GM10847 (cell line): ENCODE data around the gene GFOD1.

Experiments used
- POLR2A ChIP-seq: IDR thresholded peaks from 2 replicates; pipeline ENCODE4 v1.6.1; 2011; ENCODE audit not compliant: insufficient read length; ENCODE audit errors: extremely low read depth

GFOD1 gene, protein sequence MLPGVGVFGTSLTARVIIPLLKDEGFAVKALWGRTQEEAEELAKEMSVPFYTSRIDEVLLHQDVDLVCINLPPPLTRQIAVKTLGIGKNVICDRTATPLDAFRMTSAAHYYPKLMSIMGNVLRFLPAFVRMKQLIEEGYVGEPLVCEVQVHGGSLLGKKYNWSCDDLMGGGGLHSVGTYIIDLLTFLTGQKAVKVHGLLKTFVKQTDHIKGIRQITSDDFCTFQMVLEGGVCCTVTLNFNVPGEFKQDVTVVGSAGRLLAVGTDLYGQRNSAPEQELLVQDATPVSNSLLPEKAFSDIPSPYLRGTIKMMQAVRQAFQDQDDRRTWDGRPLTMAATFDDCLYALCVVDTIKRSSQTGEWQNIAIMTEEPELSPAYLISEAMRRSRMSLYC

DNA sequence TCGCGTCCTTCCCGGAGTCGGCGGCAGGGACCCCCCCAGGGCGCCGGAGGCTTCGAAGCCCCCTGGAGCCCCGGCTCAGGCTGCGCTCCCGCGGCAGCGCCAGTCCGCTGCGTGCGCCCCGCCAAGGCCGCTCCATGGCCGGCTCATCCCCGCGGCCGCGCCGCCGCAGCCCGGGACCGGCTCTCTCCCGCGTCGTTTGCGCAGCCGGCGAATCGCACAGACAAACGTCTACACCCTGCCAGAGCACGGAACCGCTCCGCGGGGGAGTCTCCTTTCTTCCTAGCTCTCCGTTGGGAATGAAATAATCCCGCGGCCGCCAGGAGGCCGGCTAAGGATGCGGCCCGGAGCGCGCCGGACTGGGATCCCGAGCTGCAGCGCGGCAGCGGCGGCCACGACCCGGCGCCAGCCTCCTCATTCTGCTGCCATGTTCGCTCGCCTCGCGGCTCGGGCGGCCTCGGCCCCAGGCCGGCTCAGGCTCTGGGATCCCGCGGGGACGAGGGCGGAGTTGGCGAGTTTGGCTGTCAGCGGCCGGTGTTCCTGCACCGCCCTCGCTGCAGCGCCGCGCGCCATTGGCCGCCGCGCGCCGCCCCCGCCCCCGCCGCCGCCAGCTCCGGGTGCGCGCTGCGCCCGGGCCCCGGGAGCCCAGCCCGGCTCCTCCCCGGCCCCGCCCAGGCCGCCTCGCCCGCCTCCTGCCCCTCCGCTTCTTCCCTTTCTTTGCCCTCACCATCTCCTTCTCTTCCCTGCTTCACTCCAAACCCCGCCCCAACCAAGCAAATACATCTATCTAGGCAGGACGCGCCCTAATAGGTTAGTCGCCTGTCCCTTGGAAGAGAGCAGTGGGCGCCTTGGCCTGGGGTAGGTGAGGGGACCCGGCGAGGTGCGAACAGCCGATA, at the start of gene GFOD1:
Gene GFOD1, minus strand, starts transcription at position 479 of the 893 bp plus-strand sequence. CDS start 710 bp downstream, outside the sequence.
- peak; percentile 68 for TF ChIP-seq POLR2A

DNA sequence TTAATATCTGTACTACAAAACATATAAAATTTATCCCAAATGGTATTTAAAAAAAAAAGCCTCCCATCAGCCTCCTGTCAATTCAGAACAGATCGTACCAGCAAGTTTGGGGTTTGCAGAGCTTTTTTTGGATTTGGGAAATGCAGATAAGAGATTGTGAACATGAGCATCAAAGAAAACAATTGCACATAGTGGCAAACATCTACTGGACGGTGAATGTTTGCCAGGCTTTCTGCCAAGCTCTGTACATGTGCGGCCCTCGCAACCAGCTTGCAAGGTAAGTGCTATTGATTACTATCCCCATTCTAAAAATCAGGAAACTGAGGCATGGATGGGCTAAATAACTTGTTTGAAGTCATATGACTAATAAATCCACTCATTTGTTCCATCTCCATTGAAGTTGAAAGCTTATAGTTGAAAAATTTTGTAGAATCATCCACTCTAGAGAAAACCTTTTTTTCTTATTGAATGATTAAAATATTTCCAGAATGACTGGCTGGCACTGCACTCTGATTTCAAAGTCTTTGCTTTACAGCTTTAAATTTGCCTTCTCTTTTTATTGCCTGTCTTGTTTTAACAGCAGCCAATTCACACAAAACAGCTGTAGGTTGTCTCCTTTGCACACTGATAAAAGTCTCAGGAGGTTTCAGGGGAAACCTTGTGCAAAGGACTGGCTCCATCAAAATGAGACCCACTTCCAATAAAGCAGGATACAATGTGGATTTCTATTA, 49.6 kb upstream of the GFOD1 start:
- TF ChIP-seq POLR2A = no peak

DNA sequence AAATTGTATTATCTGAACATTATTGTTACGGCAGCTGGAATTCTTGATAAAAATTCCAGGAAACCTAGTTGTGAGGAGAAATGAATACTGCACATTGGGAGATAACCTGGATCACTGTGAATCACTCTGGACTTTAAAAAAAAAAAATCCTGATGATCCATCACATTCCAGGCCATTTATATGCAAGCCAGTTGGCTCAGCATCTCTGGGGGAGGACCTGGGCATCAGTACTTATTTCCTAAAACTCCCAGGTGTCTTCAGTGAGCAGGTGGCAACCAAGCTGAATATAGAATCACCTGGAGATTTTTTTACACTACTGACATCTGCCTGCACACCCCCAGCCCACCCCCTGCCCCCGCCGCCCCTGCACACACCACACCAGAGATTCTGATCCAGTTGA, 47.9 kb upstream of the GFOD1 start:
- TF ChIP-seq POLR2A = no peak

DNA sequence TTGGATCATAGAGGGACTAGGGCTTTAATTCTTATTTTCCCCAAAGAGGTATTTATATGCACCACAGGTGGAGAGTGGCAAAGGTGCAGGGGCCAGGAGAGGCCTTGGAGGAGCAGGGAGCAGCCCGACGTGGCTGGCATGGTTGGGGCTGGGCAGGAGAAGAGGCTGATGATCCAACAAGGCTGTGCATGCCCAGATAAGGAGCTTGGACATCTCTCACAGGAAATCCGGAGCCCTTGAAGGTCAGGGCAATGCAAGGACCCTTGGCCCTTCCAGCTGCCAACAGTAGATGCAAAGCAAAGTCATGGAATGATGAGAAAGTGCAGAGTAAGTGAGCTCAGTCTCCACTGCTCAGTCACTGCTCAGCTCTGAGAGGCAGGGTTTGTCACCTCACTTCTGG, 47.1 kb upstream of the GFOD1 start:
- no peak for TF ChIP-seq POLR2A

DNA sequence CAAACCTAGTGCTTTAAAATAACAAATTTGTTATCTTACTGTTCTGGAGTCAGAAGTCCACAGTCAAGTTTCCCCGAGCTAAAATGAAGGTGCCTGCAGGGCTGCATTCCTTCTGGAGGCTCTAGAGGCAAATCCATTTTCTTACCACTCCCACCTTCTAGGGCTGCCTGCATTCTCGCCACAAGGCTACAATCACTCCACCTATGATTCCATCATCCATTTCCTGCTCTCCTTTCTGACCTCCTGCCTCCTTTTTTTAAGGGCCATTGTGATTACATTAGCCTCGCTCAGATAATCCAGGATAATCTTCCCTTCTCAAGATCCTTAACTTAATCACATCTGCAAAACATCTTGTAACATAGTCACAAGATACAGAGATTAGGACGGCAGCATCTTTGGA, 44.6 kb upstream of the GFOD1 start:
- TF ChIP-seq POLR2A = no peak

DNA sequence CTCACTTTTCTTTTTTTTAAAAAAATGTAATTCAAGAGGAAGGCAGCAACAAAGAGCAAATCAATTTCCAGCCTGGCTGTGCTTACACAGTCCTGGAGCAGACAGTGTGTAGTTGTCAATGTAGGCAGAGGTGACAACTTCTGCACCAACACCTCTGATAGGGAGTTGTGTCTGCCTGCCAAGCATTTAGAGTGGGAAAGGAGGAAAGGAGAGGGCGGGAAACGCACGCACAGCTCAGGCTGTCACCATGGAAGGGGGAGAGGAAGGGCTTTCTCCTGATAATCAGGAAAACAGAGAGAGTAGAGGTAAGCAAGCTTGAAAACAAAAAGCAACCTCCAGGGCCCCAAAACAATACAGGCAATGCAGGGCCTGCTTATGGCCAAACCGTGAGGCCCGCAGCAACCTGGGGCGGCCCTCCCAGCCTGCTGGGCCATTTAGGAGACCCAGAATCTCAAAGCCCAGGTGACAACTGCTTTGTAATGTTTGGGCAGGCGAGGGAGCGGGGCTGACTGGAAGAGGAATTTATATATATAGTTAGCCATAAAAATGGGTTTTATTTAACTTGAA, 41.5 kb upstream of the GFOD1 start:
- TF ChIP-seq POLR2A = no peak

DNA sequence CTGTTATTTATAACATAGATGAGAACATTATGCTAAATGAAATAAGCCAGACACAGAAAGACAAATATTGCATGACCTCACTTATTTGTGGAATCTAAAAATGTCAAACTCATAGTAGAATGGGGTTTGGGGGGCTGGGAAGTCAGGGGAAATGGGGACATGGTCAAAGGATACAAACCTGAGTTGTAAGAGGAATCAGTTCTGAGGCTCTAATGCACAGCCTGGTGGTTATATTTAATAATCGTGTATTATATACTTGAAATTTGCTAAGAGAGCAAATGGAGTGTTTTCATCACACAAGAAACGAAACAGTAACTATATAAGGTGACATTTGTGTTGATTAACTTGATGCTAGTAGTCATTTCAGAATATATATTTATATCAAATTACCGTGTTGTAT, 40.8 kb upstream of the GFOD1 start:
- no peak for TF ChIP-seq POLR2A

DNA sequence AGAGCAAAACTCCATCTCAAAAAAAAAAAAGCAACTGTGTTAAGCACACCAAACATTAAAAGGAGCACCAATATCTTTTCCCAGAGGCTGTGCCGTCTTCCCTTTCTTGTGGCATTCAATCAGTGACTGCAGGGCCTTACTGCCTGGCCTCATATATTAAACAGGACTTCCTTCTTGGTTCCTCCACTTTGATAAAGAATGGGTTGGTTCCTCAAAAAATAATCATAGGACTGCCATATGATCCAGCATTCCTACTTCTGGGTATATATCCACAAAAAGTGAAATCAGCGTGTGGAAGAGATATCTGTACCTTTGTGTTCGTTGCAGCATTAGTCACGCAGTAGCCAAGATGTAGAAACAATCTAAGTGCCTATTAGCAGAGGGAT, 40.3 kb upstream of the GFOD1 start:
- TF ChIP-seq POLR2A = no peak

DNA sequence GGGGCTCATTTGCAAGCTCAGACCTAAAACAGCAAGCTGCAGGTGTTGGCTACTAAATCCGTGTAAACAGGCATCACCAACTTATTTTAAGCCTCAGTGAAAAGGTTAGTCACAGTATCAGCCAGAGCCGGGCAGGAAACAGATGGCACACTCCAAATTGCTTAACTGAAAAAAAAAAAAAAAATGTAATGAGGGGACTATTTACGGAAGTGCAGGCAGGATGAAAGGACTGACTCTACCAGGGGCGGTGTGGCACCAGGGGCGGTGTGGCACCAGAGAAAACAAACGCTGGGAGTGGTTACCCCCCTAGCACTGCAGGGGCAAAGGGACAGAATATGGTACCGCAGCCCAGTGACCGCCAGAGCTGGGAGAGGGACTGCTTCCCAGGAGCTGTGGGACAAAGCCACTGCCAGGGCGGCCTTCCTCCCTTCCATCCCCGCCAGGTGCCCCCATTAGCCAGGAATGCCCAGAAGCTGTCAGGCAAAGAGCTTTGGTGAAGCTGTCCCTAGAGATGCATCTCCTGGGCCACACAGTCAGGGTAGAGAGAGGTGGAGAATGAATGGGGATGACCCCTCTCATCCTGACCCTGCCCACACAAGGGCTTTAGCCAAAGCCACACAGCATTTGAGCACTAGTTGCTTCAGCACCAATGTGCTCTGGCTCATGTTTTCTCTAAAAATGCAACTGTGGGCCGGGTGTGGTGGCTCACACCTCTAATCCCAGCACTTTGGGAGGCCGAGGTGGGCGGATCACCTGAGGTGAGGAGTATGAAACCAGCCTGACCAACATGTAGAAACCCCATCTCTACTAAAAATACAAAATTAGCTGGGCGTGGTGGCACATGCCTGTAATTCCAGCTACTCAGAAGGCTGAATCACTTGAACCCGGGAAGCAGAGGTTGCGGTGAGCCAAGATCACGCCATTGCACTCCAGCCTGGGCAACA, 39.6 kb upstream of the GFOD1 start:
- TF ChIP-seq POLR2A = no peak

DNA sequence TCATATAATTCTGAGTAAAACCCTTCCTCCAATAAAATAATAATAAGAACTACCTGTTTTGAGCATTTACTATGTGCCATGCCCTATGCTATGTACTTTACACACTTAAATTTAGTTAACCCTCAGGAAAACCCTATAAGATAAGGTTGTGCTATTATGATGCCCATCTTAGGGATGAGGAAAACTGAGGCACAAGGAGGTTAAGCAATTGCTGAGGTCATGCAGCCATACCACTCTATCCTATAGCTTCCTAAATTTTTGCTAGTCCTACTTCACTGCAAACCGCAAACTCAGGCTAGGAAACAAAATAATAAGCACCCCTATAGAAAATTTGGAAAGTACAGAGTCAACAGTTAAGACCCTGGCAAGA, 38.9 kb upstream of the GFOD1 start:
- no peak for TF ChIP-seq POLR2A

DNA sequence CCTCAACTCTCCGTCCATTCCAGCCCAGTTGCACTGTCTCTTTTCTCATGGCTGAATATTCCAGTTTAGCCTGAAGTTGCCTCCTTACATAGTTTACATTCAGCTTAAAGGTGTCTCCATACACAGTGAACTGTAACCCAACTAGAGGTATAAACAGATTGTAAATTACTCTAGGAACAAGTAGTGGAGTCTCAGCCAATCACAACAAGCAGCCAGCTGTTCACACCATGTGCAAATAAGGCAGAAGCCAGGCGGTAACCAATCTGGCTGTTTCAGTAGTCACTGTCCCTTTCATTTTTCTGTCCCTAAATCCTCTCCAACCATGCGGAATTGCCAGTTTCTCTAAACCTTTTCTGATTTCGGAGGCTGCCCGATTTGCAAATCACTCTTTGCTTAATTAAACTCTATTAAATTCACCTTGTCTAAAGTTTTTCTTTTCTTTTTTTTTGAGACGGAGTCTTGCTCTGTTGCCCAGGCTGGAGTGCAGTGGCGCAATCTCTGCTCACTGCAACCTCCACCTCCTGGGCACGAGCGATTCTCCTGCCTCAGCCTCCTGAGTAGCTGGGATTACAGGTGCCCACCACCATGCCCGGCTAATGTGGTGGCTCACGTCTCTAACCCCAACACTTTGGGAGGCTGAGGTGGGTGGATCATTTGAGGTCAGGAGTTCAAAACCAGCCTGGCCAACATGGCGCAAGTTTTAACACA, 37.6 kb upstream of the GFOD1 start:
- no peak for TF ChIP-seq POLR2A

DNA sequence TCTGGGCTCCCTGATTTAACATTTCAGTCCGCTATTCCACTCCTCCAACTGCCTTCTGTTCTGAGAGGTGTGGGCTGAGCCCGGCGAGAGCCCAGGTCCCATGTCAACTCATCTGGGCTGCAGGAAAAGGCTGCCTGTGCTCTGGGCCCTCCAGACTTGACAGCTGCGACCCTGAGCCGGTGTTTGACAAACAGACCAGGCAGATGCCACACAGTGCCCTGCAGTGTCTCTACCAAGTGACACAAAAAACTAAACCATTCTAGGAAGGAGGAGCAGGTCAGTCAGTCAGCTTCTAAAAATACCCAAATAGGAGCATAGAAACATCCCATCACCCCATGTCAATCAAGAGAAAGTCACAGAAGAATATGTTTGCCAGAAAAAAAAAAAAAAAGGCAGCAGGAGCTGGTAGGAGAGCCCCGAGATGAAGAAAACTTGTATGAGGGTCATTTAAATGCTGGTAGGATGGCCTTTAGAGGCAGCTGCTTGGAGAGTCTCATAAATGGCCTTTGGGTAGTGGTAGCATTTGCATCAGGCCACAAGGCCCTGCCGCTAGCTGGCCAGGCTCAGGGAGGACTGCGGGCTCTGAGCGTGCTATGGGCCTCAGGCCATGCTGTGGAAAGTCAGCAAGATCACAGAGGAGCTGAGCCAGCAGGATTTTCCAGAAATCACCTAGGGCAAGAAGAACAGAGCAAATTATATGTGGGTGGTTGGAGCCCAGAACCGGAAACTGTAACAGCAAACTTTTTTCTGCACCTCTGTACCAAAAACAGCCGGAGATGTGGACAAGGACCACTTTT, 36.6 kb upstream of the GFOD1 start:
- TF ChIP-seq POLR2A = no peak

DNA sequence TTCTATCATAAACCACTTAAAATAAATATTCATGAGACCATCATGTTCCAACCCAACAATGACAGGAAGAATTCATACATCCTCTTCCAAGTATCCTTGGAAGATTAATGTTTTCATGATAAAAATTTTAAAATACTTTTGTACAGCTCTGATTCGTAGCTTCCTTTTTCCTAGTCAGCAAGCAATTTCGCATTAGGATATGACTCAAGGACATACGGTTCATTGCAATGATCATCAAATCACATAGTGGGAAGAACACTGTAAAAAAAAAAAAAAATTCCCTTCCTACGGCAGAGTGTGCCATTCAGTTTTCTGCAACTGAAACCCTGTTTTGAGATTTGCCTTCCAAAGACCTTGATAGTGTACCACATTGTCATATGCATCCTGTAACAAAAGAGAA, 35.3 kb upstream of the GFOD1 start:
- TF ChIP-seq POLR2A = no peak
